NCI-H69 (cell line): ENCODE data around the gene JARID2.

ENCODE experiments used
- DNase-seq: peaks from one replicate; lab custom pipeline; 2025; lab: John Stamatoyannopoulos, UW

Gene JARID2

DNA sequence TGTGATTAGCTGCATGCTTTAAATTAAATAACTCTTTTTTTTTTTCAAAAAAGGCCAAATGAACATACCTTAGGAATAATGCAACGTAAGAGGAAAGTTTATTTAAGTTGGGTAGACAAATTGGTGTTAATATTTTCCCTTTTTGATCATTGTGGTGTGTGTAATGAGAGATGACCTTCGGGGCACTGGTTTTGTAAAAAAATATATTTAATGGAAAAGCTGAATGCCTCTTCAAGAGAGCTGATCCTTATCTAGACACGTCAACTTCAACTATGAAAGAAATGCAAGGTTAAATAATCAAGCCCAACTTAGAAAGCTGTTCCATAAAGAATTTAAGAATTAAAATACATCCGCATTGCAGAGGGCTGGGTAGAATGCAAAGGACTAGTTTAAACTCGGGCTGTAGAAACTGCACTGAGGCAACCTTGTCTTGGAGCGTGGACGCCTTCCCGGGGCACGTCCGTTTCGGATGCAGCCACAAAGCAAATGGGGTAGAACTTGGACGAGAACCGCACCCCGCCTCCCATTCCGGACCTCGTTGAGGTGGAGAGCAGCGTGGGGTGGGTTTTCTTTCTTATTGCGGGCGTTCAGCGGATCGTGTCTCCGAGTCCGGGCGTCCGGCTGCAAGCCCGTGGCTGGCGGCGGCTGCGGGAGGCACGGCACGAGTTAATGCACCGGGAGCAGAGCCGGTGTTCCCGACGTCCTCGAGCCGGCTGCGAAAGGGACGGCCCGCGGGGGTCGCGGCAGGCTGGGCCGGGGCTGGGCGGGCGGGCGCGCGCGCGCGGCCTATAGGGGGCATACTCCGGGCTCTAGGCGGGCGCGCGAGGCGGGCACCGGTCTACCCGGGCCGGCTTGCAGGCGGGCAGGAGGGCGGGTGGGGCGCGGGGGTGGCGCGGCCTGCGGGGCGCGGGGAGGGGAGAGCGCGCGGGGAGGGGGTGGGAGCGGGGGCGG is 1.9 kb downstream of the JARID2 start:
- peak; percentile 94 for DNase-seq

DNA sequence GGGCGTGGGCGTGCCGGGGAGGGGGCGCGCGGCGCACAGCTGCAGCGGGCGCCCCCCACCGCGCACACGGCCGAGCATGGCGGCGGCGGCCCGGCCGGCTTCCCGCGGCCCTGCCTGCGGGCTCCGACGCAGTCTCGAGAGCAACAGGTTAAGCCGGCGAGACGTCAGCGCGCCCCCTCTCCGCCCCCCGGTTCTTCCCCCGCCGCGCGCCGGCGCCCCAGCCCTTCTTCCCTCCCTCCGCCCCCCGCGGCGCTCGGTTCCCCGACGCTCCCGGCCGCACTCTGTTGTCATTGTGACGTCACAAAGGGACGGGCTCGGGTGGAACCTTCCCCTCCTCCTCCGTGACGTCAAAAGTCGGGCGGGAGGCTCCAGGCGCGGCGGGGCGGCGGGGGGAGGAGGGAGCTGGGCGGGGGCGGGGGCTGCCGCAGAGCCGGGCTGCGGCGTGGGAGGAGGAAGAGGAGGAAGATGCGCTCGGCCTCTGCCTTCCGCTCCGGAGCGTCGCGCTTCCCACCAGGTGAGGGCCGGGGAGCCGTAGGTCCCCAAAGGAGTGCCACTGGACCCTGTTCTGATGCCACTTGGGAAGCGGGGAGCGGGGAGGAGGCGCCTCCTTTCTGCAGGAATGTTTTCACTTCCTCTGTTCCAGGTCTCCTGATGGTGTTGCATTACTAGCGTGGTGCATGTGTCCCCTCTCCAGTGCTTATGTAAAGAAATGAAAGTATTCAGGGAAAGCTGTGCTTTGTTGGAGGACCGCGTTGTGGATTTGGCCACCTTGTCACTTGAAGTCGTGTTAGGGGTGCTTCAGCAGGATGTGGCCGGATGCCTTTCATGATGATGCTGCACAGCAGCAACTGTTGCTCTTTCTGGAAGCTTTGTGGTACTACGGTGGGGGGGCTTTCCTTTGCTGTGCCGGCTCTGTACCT is 2.8 kb downstream of the JARID2 start:
- peak; percentile 100 for DNase-seq

- peak; percentile 52 for DNase-seq
Measured at GRCh38 chr6:15249371-15250019, 3.6 kb downstream of the JARID2 start.

DNA sequence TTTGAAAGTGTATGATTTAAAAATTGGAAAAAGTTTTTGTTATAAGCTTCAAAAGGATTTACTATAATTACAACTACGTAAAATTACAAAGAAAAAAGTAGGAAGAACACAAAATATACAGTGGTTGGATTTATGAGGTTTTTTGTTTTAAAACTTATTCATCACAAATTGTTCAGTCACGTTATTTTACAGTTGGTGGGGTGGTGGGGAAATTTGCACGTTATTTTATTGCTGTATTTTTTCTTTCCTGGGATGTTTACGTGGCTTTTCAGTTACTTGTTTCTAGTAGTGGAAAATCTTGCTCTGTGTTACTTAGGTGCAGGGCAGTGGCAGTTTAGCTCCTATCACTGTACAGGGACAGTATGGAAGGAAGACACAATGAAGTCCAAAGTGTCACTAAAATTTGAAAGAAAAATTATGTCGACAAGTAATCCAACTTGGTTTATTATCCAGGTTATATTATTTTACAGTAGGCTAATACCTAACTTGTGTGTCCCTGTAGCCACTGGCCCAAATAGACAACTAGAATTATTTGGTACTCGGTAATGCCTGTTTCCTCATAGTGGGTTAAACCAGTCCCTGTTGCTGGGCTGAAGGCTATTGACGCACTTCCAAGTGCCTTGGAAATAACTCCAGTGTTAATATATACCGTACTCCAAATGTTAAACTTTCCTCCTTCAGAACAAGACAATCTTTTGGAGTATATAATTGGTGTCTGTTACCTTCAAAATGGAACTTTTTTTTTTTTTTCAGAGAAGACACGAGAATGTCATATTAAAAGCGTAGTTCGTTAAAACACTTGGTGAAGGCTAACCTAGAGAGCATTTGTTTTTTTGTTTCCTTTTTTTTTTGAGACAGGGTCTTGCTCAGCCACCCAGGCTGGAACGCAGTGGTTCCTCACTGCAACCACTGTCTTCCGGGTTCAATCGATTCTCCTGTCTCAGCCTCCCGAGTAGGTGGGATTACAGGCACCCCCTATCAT is 4.6 kb downstream of the JARID2 start:
- no peak for DNase-seq

DNA sequence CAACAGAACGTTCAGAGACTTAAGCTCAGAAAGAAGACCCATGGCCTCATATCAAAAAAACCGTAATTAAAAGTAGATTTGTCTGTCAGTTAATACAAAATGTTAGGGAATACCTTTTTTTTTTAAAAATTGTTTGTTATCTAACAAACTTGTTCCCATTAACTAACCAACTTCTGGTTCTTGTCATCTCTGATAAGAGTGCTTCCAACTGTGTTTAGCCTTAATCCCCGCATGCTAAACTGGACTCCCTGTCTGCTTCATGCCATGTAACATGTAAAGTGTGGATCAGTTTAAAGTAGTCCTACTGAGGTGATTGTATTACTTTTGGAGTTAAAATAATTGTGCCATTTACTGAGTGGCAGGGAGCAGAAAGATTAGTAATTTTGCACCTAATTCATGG is 6.3 kb downstream of the JARID2 start:
- DNase-seq = no peak

DNA sequence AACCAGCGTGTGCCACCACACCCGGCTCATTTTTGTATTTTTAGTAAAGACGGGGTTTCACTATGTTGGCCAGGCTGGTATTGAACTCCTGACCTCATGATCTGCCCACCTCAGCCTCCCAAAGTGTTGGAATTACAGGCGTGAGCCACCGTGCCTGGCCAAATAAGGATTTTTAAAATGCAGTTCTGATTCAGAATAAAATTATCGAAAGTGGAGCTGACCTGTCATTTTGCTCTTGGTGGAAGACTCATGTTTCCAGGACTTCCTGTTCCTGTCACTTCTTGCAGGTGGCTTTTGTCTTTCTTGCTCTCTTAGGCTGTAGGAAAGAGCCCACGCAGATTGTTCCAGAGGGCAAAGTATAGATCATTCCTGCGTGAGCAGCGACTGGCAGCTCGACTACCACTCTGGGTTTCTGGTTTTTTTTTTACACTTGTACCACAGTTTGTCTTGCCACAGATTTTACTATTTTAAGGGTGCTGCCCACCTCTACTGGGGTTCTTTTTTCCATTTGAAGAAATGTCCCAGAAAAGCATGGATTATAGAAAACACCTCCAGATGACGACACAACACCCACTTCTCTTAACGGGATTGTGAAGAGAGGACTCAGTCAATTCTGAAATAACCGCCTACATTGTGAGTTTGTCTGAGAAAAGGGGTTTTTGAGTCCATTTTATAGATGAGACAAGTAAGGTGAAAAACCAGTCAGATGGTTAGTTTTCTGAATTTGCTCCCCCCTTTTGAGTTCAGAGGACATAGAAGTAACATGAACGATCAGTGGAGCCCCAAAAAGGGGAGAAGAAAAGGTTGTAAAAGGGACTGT is 7.5 kb downstream of the JARID2 start:
- no peak for DNase-seq

DNA sequence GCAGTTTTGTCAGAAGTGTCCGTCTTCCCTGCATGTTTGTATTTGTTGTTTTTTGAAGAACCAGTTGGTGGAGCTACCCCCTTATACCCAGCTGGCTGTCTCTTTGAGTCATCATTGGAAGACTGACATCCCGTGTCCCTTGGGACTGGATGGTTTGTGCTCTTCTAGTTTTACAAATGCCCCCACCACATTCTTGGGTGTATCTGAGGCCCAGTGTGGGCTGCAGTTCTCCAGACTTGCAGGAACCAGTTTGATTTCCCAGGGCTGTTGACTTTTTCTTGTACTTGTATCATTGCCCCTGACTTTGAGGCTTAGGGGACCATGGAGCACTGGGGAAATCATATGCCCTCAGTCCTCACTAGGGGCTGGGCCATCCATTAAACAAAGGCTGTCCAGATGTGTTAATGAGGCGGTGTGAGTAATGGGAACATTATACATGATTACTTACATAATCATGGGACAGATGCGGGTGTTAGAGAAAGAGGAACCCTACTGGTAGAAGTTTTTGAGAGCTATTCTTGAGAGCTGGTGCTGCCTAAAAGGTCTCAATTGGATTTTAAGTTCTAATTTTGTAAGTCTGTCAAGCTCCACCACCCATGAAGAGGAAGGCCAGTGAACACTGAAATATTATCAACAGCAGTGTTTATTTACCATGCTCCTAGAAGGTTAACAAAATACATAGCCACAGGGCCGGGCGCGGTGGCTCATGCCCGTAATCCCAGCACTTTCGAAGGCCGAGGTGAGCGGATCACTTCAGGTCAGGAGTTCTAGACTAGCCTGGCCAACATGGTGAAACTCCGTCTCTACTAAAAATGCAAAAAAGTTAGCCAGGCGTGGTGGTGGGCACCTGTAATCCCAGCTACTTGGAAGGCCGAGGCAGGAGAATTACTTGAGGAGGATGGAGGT is 8.5 kb downstream of the JARID2 start:
- DNase-seq = peak; percentile 92

GRCh38 chr6:15255481-15255880 is 9.6 kb downstream of the JARID2 start:
- DNase-seq = peak; percentile 51

- DNase-seq = peak; percentile 44
Measured at GRCh38 chr6:15255909-15256395, 10.1 kb downstream of the JARID2 start.

DNA sequence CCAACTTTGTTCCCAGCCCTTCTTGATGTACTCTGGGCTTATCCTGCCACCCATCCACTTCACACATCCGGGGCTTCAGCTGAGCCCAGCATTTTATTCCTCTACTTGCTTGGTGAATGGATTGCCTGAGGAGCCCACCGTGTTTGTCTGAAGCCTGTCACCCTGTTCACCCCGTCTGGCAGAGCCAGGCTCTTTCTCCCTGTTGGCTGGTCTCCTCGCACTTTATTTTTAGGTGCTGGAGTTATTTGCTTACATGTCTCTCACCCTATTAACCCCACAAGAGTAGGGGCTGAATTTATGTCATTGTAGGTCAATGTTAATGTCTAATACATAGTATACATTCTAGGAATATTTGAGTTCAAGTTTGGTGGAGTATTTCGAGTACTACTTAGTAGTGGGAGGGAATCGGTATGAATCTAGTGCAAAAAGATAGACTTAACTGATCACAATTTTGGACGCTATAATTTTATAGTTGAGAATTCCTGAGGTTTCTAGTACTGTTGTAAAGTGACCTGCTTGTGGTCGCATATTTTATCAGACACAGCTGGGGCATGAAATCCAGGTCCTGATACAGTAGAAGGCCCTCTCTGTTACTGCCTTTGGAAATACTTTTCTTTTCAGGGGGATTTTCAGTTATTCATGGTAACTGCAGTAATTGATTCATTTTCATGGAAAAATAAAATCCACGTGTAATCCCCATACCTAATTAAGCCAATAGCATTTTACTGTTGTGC is 10.8 kb downstream of the JARID2 start:
- no peak for DNase-seq

DNA sequence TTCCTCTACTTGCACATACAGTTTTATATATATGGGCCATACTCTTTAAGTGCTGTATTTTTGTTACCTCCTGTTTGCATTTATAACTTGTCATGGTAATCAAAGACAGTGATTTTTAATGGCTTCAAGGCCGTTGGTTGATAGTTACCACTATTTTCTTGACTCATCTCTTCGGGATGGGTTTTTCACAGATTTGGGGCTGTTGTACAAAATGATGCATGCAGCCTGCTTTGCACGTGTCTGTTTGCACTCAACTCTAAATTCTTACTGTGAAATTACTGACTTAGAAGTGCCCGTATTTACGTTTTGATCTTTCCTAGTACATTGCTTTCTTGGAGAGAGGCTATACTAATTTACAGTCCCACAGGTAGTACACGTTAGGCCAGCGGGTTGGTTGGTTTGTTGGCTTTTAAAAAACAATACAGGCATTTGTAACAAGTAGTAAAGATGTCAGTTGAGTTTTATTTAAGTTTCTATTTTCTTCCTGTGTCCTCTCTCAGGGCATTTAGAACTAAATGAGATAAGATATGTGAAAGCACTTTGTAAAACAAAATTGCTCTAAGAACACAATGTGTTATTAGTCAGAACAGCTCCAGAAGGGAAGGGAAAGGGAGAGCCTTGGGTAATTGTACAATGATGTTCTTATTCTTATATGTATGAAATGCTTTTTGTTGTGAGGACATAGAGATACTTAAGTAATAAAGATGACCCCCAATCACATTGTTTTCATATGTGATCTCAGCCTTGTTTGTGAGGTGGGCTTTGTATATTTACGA is 11.7 kb downstream of the JARID2 start:
- DNase-seq = no peak

- no peak for DNase-seq
Measured at GRCh38 chr6:15259766-15260098, 13.9 kb downstream of the JARID2 start.

DNA sequence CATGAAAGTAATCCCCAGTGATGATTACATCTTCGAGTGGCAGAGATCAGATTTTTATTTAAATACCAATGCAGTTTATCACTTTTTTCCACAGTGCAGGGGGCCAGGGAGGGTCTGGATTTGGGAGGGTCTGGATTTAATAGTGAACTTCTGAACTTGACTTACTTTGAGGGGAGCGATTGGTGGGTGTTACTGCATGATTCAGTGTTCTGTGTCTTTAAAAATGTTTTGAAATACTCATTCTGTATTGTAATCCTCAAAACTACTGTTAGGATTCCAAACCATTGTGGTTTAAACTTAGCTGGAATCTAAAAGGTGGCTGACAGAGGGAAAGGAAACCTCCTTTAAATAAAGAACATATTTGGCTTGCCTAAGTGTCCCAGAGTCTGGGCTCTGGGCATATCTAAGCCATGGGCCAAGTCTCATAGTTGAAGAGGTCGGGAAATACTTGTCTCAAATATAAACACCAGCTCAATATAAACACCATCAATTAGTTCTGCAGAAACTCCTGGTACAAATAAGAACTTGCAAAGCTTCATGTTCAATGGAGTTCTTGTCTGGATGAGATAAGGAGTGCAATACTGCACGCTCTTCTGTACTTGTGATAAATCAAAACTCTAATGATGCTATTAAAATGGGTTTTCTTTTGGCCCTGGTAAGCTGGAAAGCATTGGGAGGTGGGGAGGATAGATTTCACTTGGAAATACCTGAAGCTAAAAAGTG is 14.4 kb downstream of the JARID2 start:
- peak; percentile 52 for DNase-seq

- no peak for DNase-seq
Measured at GRCh38 chr6:15263780-15264374, 18.0 kb downstream of the JARID2 start.

DNA sequence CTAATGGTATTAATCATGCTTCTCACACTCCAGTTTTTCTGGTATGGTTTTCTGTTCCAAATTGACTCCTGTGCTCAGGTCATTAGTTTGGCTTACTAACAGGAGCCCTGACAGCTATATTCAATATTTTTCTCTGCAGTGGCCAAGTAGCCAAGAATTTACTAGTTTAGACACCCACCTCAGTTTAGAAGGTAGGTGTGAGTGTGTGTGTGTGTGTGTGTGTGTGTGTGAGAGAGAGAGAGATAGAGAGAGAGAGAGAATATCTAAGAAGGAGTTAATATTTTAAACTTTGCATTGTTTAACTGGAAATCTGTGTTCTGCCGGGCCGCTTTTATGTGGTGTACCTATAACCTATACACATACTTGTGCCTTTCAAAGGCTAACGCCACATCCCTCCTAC is 18.5 kb downstream of the JARID2 start:
- DNase-seq = no peak
